SH-SY5Y (cell line): ENCODE measurements around the gene C1QTNF7.

Experiments used
- GATA2 ChIP-seq: IDR thresholded peaks from 2 replicates; pipeline ENCODE4 v1.6.1; 2011; ENCODE audit warnings: mild to moderate bottlenecking, low read depth, low read length
- GATA3 ChIP-seq: IDR thresholded peaks from 2 replicates; pipeline ENCODE4 v1.6.1; 2011; ENCODE audit warnings: low read depth, mild to moderate bottlenecking, low read length, moderate library complexity

C1QTNF7 gene

GRCh38 chr4:15466596-15466995 lies 38.8 kb downstream of the C1QTNF7 start:
- TF ChIP-seq GATA3 (no peak), GATA2 (no peak)

GRCh38 chr4:15469402-15470127 lies 41.7 kb downstream of the C1QTNF7 start, which contains the start of gene CC2D2A:
TSS of gene CC2D2A (plus strand) at chr4:15469882. CDS start at chr4:15475933, 6,051 bp downstream.
- TF ChIP-seq GATA2 (no peak), GATA3 (no peak)

GRCh38 chr4:15470128-15470475 lies 42.3 kb downstream of the C1QTNF7 start:
- TF ChIP-seq GATA3 (no peak), GATA2 (no peak)

GRCh38 chr4:15476396-15476795 lies 48.6 kb downstream of the C1QTNF7 start:
- TF ChIP-seq GATA2 (no peak), GATA3 (no peak)

GRCh38 chr4:15478724-15479088 lies 50.9 kb downstream of the C1QTNF7 start:
- TF ChIP-seq GATA3 (no peak), GATA2 (no peak)

- TF ChIP-seq GATA3 (no peak), GATA2 (no peak)
Observed at GRCh38 chr4:15479089-15479912, 51.5 kb downstream of the C1QTNF7 start.

GRCh38 chr4:15479913-15480185 lies 52.0 kb downstream of the C1QTNF7 start:
- TF ChIP-seq GATA2 (no peak), GATA3 (no peak)

GRCh38 chr4:15481961-15482745 lies 54.3 kb downstream of the C1QTNF7 start:
- TF ChIP-seq GATA3 (no peak), GATA2 (no peak)

GRCh38 chr4:15482842-15483241 lies 55.0 kb downstream of the C1QTNF7 start:
- TF ChIP-seq GATA3 = no peak
- no peak for TF ChIP-seq GATA2

GRCh38 chr4:15488136-15488535 lies 60.3 kb downstream of the C1QTNF7 start:
- TF ChIP-seq GATA3 = no peak
- TF ChIP-seq GATA2 = no peak

GRCh38 chr4:15488658-15489470 lies 61.0 kb downstream of the C1QTNF7 start:
- TF ChIP-seq GATA2 = no peak
- no peak for TF ChIP-seq GATA3

- TF ChIP-seq GATA2 (no peak), GATA3 (no peak)
Observed at GRCh38 chr4:15489551-15489950, 61.7 kb downstream of the C1QTNF7 start.

- no peak for TF ChIP-seq GATA3
- TF ChIP-seq GATA2 = no peak
Observed at GRCh38 chr4:15493411-15493810, 65.6 kb downstream of the C1QTNF7 start.

GRCh38 chr4:15495621-15496020 lies 67.8 kb downstream of the C1QTNF7 start:
- TF ChIP-seq GATA3 = no peak
- TF ChIP-seq GATA2 = no peak
